ENCODE results near the gene HOXB5. TPM values are rescaled to one million over a fixed set of nuclear protein-coding genes. Genes with fewer than 3 reads are reported as not detected.

HOXB5 gene
- total RNA-seq, 1 experiment from 2014 or later, result not detected

DNA sequence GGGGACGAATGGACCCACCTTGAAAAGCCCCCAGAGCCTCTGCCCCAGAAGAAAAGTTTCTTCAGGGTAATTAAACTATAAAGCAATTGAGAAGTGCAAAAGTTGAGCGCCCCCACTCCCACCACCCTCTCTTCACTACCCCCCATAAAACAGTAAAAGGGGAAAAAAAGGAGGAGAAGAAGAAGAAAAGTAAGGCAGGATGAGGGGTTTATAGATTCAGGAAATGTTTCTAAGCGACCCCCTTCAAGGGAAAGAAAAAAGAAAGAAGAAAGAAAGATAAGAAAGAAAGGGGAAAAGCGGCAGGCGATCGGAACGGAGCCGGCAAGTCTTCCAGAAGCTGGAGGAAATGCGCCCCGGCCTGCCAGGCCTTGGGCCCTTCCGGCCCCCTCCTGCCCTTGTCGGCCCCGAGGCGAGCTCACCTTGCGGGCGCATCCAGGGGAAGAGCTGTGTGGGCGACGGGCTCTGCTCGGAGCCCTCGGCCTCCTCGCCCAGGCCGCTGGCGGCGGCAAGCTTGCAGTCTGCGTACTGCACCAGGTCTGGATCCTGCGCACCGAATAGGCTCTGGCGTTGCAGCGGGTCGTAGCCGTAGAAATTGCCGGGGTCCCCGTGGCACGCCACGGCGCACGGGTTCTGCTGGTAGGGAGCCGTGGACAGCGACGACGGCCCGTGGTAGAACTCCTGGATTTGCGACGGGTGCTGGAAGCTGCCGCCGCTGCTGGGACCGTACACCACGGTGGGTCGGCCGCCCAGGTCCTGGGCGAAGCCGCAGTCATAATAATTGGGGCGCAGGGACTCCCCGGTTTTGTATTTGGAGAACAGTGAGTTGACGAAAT lies 20.5 kb upstream of the HOXB5 start:
- Mint-ChIP-seq H3K4me3 (peak overlapping the region in 1 of 2 experiments; percentile 17; a peak in 1 of 5 replicates), H3K9me3 (peaks cover 7 to 22% of the 10 kb centered on the region in 2 experiments; a peak in 4 of 5 replicates), H3K27ac (no peak overlapping the region), H3K36me3 (ENCODE audit: insufficient read depth in 1 of 3, low read depth in 3 of 3) (no peaks in the 10 kb centered on the region; a peak in 1 of 7 replicates), H3K4me1 (peaks cover 12 to 33% of the 10 kb centered on the region in 2 experiments), H3K27me3 (ENCODE audit: low read depth) (peaks cover 100% of the 10 kb centered on the region)
- Histone ChIP-seq H3K27me3 (ENCODE audit: insufficient read depth, low read length) (peaks cover 97% of the 10 kb centered on the region), H3K4me2 (ENCODE audit: insufficient read depth, insufficient read length, low read length) (no peak overlapping the region), H4K5ac (ENCODE audit: insufficient read length, low read depth, low read length) (no peak overlapping the region), H4K20me1 (ENCODE audit: control insufficient read depth, insufficient read depth, insufficient read length) (no peaks in the 10 kb centered on the region), H3K56ac (ENCODE audit: insufficient read length, low read depth, low read length) (no peak overlapping the region), H2BK12ac (ENCODE audit: insufficient read length, low read depth, low read length) (no peak overlapping the region), H4K8ac (replicated peaks; ENCODE audit: insufficient read length, low read depth, low read length) (no peak overlapping the region), H2BK120ac (ENCODE audit: low read depth, low read length, poor library complexity, severe bottlenecking) (no peak overlapping the region), H3K4ac (ENCODE audit: low read depth, low read length) (no peak overlapping the region), H3K14ac (ENCODE audit: insufficient read depth, low read length) (no peak overlapping the region), H3K79me2 (ENCODE audit: insufficient read depth, low read length) (no peaks in the 10 kb centered on the region), H3K18ac (ENCODE audit: insufficient read length, low read depth, low read length) (no peak overlapping the region), H3K4me1 (ENCODE audit: insufficient read depth, low read length) (no peaks in the 10 kb centered on the region), H2BK20ac (ENCODE audit: low read depth, low read length, poor library complexity, severe bottlenecking) (no peak overlapping the region), H3K23ac (ENCODE audit: insufficient read length, low read depth, low read length) (no peak overlapping the region), H4K91ac (ENCODE audit: insufficient read length, low read depth, low read length) (no peak overlapping the region), H2AFZ (ENCODE audit: low read length) (no peak overlapping the region), H2BK5ac (ENCODE audit: insufficient read length, low read length) (no peak overlapping the region), H3K9me3 (ENCODE audit: control insufficient read depth, low read depth, low read length) (no peaks in the 10 kb centered on the region), H2AK5ac (ENCODE audit: insufficient read length, low read length) (no peak overlapping the region), H3K23me2 (ENCODE audit: insufficient read length, low read depth, low read length, poor library complexity, severe bottlenecking) (peaks cover 5% of the 10 kb centered on the region), H3K79me1 (ENCODE audit: insufficient read depth, low read depth, low read length, poor library complexity, severe bottlenecking) (no peaks in the 10 kb centered on the region), H3T11ph (ENCODE audit: low read length) (no peak overlapping the region), H3K9ac (ENCODE audit: extremely low read depth, insufficient read length, low read length) (no peak overlapping the region), H2BK15ac (ENCODE audit: low read depth, low read length) (peak overlapping the region; percentile 53; the same call in 1 of the 2 replicates), H3K27ac (ENCODE audit: insufficient read length, low read depth, low read length) (no peak overlapping the region)
- WGBS (ENCODE audit: extremely low coverage, insufficient read length, low lambda C conversion rate), result no CpG with 5 or more reads among the region's 55 CpGs
- DNase-seq, result peak; percentile 78
- TF ChIP-seq, protein P1, sequence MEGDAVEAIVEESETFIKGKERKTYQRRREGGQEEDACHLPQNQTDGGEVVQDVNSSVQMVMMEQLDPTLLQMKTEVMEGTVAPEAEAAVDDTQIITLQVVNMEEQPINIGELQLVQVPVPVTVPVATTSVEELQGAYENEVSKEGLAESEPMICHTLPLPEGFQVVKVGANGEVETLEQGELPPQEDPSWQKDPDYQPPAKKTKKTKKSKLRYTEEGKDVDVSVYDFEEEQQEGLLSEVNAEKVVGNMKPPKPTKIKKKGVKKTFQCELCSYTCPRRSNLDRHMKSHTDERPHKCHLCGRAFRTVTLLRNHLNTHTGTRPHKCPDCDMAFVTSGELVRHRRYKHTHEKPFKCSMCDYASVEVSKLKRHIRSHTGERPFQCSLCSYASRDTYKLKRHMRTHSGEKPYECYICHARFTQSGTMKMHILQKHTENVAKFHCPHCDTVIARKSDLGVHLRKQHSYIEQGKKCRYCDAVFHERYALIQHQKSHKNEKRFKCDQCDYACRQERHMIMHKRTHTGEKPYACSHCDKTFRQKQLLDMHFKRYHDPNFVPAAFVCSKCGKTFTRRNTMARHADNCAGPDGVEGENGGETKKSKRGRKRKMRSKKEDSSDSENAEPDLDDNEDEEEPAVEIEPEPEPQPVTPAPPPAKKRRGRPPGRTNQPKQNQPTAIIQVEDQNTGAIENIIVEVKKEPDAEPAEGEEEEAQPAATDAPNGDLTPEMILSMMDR (conservative IDR thresholded peaks at IDR 0.05), result no peak
